HL-60 (cell line): ENCODE measurements around the gene RSRC1.

ENCODE experiments used
- POLR2AphosphoS5 ChIP-seq: IDR thresholded peaks from 2 replicates; pipeline ENCODE4 v1.6.1; 2012; ENCODE audit warnings: low read depth
- SPI1 ChIP-seq: IDR thresholded peaks from 2 replicates; pipeline ENCODE4 v1.6.1; 2012; ENCODE audit warnings: low read depth, mild to moderate bottlenecking, borderline replicate concordance
- TF ChIP-seq, protein P1 (sequence below): IDR thresholded peaks from one replicate; pipeline ENCODE4 v1.5.1; 2011; ENCODE audit warnings: low read length, control low read depth, inconsistent platforms; ENCODE audit not compliant: insufficient read depth
- TF ChIP-seq, protein P2 (sequence below): IDR thresholded peaks from 2 replicates; pipeline ENCODE4 v1.6.1; 2012; ENCODE audit warnings: low read depth; ENCODE audit not compliant: insufficient replicate concordance

DNA sequence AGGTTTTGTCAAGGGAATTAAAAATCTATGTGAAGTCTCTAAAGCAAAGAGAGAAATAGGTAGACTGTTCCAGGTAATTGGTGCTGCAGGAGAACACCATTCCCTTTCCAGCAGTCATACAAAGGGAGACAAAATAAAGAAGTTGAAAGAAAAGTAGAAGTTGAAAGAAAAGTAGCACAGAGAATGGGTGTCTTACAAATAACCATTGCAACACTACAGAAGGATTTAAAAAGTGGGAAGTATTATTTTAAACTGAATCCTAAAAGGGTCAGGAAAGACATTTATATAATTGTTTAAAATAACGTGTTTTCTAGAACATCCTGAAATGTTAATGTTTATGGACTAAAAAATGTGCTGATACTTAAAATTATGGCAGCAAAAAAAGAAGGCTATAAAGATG lies 223.8 kb downstream of the RSRC1 start:
- TF ChIP-seq, protein P1, sequence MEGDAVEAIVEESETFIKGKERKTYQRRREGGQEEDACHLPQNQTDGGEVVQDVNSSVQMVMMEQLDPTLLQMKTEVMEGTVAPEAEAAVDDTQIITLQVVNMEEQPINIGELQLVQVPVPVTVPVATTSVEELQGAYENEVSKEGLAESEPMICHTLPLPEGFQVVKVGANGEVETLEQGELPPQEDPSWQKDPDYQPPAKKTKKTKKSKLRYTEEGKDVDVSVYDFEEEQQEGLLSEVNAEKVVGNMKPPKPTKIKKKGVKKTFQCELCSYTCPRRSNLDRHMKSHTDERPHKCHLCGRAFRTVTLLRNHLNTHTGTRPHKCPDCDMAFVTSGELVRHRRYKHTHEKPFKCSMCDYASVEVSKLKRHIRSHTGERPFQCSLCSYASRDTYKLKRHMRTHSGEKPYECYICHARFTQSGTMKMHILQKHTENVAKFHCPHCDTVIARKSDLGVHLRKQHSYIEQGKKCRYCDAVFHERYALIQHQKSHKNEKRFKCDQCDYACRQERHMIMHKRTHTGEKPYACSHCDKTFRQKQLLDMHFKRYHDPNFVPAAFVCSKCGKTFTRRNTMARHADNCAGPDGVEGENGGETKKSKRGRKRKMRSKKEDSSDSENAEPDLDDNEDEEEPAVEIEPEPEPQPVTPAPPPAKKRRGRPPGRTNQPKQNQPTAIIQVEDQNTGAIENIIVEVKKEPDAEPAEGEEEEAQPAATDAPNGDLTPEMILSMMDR, result no peak
- TF ChIP-seq POLR2AphosphoS5, result no peak
- TF ChIP-seq, protein P2, sequence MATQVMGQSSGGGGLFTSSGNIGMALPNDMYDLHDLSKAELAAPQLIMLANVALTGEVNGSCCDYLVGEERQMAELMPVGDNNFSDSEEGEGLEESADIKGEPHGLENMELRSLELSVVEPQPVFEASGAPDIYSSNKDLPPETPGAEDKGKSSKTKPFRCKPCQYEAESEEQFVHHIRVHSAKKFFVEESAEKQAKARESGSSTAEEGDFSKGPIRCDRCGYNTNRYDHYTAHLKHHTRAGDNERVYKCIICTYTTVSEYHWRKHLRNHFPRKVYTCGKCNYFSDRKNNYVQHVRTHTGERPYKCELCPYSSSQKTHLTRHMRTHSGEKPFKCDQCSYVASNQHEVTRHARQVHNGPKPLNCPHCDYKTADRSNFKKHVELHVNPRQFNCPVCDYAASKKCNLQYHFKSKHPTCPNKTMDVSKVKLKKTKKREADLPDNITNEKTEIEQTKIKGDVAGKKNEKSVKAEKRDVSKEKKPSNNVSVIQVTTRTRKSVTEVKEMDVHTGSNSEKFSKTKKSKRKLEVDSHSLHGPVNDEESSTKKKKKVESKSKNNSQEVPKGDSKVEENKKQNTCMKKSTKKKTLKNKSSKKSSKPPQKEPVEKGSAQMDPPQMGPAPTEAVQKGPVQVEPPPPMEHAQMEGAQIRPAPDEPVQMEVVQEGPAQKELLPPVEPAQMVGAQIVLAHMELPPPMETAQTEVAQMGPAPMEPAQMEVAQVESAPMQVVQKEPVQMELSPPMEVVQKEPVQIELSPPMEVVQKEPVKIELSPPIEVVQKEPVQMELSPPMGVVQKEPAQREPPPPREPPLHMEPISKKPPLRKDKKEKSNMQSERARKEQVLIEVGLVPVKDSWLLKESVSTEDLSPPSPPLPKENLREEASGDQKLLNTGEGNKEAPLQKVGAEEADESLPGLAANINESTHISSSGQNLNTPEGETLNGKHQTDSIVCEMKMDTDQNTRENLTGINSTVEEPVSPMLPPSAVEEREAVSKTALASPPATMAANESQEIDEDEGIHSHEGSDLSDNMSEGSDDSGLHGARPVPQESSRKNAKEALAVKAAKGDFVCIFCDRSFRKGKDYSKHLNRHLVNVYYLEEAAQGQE, result no peak
- TF ChIP-seq SPI1, result no peak
